ENCODE measurements around the gene CENPM.

GRCh38 chr22:41906822-41907221, 40.1 kb downstream of the CENPM start:
- TF ChIP-seq EZH2phosphoT487 (IDR thresholded peaks at IDR 0.05; ENCODE audit: low read depth, severe bottlenecking, unreplicated experiment) (no peak), CTCF (IDR thresholded peaks at IDR 0.05; ENCODE audit: poor library complexity) (no peak)
